Right lung (tissue), 5 donors: Measurements from ENCODE around the gene PAWR. TPM values are rescaled to one million over a fixed set of nuclear protein-coding genes. Genes with fewer than 3 reads are reported as not detected.
"Not testable (repeated sequence)": the region's sequence is repeated elsewhere in the genome, so short reads cannot be mapped to it uniquely, and the experiment has no call there.

Experiments used
- DNase-seq, 2 donors: peaks; one replicate each; pipeline ENCODE4 v3.0.0-alpha.2; 2013
- polyA plus RNA-seq, 5 donors: library from polyadenylated mRNA; unstranded; fragments of 120-200 nt; gene quantifications; one replicate each; pipeline versions ENCODE4 v1.2.1 to v1.2.3, GENCODE V29; 2013; ENCODE audit warnings: inconsistent platforms in 1 of 5, low replicate concordance in 1 of 5; ENCODE audit not compliant: insufficient read length in 5 of 5, insufficient read depth in 1 of 5

Gene PAWR
- polyA plus RNA-seq, 5 donors: 47.2 to 82.3 (median 71.3) TPM

DNA sequence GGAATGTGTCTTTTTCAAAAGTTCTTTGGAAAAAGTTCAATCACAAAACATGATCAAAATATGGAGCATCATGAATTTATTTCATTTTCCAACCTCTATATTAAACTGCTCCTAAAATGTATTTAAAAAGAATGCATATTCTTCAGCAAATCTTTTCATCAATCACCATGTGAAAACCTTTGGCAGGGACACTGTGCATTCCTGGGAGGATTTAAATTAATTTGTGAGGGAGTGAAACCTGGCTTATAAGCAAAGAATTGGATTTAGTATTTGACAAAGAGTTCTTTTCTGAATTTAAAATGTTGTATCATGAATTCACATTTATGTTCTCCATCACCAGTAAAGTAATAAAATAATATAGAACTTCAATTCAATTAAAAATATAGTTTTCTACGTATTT, 38.2 kb downstream of the PAWR start:
- no peak for DNase-seq

DNA sequence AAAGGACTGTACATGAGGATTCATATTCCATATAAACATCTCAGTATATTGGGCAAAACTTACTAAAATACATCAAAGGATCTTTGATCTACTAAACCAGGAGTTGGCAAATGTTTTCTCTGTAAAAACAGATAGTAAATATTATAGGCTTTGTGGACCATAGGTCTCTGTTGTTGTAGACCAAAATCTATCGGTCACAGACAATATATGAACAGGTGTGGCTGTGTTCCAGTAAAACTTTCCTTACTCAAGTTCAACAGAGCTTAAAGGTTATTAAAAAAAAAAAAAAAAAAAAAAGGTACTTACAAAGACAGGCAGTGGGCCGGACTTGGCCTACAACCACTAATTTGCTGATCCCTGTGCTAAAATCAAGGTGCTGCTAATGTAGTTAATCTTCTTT, 40.3 kb downstream of the PAWR start:
- DNase-seq: no peak

DNA sequence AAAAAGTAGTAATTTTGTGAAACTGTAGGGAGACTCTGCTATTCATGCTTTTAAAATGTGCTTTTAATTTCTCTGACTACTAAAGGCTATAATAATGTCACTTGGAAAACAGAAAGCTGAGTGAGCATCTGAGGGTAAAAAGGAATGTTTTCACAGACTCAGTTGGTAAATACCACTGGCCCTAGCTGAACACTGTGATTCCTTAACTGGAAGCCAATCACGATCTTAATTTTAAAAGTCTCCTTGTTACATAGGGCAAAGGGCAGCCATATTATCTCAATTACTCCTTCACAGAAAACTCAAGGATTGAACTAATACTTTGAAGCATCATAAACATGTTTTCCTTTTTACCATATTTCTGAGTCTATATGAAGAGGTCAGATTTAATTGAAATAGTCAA, 41.9 kb downstream of the PAWR start:
- no peak for DNase-seq

DNA sequence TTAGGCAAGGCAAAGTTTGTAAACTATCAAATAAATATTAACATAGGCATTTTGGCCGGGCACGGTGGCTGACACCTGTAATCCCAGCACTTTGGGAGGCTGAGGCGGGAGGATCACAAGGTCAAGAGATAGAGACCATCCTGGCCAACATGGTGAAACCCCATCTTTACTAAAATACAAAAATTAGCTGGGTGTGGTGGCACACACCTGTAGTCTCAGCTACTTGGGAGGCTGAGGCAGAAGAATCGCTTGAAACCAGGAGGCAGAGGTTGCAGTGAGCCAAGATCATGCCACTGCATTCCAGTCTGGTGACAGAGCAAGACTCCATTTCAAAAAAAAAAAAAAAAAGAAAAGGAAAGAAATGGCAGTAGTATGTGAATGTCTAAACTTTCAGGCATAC, 43.9 kb downstream of the PAWR start:
- not testable (repeated sequence) for DNase-seq

DNA sequence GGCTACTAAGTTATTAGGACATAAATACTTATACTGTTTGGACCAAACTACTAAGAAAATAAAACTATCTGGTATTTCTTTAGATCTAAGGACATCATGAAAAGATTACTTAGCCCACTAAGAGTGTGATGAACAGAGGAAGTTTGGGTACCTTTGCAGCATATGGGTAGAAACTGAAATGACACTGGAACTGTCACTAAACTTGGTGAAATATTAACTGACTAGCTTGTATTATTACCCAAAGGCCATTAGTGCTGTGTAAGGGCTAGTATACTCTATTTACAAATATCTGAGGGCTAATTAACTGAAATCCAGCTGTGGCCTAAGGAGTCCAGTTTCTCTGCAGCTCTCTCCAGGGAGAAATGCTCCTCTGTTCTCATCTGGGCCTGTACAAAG, 45.5 kb downstream of the PAWR start:
- DNase-seq: no peak

DNA sequence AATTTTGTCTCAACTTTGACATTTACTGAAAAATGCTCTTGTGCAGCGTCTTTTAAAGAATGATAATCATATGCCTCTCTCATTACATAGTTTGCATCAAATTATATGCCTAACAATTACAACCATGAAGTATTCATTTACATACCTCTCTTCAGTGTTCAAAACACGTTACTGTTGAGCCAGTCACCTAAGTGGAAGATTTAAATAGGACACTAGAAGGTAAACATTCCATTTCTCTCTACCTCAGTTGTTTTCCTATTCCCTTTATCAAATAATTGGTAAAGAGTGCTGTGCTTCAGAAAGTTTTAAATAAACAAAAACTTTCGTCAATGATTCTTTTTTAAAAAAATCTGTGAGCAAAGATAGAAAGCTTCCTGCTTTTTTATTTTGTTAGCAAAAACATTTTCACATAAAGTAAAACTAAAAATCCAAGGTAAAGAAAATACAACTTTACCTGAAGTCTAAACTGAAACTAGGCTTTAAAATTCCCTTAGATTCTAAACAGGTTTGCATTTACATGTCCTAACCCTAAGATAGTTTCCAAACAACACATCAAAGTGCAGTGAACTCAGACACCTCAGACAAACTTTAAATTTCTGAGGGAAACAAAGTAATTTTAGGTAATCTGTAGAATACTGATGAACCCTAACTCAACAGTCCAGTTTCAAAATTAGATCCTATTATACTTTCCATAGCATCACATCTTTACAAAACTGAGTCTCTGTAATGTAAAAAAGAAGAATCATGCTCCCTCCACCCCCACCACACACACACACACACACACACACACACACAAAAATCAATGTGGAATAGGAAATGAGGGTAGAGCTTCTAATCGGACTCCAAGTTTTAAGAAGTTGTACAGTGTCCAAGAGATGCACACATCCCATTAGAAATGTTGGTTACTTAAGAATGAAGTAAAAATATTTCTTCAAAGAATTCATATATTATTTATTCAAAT, 46.2 kb downstream of the PAWR start:
- DNase-seq: no peak

DNA sequence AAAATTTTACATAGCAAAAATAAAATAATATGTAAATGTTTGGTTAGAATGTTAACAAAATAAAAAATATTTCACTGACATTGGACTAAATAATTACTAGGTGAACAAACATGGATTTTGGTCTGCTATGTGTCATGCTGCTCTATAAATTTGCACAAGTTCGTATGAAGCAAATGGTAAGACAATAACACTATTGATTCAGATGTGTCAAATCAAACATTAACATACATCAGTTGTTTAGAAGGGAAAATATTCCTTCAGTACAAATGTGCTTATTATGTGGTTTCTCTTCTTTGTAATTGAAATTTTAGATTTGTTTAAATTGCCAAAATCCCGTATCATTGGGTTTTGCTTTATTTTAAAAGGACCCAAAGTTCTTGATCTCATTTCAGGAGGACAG, 46.9 kb downstream of the PAWR start:
- no peak for DNase-seq

DNA sequence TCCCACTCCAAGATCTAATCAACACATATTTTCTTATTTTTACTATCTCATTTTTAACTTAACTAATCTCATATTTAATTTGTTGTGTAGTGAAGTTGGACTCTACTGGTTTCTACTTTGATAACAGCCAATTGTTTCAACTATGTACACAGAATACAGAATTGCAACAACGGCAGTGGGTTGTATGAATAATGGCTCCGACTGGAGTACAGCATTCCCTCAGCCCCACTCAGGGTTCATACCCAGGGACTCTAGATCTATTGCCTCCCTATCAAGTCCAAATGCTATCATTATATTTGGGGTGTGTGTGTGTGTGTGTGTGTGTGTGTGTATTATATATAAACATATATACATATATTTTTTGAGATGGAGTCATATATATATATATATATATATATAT, 52.3 kb downstream of the PAWR start:
- no peak for DNase-seq

DNA sequence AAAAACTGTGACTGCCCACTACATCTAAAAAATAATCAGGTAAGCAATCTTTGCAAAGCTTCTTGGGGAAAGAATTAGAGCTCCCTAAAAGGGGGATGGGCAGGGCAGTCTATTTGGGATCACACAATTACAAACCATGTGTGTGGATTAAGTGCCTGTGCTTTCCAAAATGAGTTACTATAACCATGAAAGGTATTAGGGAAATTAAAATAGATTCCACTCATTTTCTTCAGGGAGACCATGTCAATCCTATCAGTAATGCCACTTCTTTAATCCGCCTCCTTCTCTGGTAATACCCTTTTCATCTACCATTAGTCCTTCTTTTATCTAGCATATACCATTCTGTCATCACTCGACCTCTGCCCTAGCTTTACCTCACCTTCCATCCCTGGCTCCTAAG, 53.7 kb downstream of the PAWR start:
- no peak for DNase-seq

DNA sequence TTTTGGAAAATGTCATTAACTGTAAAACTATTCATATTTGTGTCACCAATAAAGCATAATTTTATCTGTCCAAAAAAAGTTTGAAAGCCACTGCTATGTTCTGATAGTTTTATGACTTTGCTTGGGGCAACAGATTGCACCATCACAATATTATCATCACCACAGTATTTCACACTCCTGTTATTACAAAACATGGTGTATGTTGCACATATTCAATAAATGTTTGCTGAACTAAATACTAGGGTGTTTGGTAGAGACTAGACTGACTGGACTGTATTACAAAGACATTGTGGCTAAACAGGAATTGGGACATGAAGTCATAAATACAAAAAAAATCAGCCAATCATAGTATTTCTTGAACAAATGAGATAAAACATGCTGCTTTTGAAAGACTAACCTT, 55.1 kb downstream of the PAWR start:
- DNase-seq: no peak

DNA sequence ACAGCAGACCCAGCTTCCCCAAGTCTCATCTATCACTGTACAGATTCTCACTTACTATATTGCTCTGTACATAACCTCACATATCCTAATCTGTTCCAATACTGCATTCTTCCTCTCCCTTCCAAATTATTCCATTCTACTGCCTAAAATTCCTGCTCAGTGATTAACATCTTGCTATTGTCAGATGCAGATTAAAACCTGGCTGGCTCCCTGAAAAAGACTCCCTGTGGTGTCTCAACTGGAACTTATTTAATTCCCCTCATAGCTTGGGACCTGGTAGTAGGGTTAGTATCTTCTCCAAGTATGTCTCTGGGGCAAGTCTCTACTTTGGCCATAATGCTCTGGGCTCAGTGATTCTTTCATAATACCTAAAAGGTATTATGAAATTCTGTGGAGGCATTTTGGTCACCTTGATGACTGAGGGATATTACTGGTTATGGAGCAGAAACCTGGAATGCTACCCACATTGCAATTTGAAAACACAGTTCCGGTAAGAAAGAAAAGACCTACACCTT, 55.8 kb downstream of the PAWR start:
- DNase-seq: no peak

DNA sequence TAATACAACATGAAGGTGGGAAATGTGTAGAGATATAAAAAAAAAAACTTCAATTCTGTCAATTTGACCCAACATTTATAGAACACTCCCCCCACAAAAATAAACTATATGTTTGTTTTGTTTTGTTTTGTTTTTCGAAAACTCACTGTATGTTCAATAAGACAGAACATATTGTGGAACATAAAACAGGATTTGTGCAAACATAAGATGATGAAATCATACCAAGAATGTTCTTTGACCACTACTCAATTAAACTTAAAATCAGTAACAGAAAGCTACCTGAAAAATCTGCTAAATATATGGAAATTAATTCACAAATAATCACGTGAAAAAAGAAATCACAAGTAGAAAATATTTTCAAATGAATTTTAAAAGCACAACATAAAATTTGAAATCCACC, 61.2 kb downstream of the PAWR start:
- no peak for DNase-seq

DNA sequence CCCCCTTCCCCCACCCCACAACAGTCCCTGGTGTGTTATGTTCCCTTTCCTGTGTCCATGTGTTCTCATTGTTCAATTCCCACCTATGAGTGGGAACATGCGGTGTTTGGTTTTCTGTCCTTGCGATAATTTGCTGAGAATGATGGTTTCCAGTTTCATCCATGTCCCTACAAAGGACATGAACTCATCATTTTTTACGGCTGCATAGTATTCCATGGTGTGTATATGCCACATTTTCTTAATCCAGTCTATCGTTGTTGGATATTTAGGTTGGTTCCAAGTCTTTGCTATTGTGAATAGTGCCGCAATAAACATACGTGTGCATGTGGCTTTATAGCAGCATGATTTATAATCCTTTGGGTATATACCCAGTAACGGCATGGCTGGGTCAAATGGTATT, 64.0 kb downstream of the PAWR start:
- not testable (repeated sequence) for DNase-seq

DNA sequence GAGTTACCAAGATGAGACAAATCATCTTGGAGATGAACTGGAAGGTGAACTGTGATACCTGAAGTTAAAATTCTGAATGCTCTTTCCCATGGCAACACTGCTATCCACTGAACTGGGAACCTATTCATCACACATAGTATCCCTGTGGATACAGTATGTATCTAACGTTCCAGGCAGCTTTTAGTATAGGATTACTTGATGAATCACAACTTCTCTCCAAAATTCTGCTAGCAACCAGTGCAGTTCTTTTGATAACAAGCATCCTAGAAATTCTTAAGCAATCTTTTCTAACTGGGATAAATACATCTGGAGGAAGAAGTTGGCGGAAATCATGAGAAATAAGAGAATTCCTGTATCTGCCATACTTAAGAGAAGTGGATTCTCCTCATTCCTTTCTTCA, 66.4 kb downstream of the PAWR start:
- no peak for DNase-seq

DNA sequence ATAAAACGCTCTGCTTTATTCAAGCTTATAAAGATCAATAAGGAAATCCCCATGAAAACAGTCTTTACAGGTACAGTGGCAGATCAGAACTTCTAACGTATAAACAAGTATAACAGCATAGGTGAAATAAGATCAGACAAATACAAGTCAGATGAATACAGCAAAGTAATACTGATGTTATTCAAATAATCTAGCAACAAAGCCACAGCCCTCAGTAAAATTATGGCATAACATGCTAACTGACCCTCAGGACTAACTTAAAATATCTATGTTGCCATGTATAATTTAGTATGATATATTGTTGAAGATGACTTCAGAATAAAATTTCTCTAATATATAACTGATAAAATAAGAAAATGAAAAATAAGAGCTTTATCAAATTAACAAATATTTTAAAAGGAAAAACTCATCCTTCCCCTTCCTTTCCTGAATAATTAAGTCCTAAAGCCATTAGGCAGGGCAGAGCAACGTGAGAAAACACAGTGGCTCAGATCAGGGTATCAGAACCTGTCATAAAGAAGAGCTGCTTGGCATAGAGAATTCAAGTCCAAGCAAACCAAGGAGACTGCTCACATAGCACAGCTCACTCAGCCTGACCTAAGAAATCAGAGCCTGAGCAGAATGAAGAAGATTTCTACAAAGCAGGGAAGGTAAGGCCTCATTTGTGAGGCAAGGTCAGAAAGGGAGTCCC, 70.7 kb downstream of the PAWR start:
- no peak for DNase-seq

DNA sequence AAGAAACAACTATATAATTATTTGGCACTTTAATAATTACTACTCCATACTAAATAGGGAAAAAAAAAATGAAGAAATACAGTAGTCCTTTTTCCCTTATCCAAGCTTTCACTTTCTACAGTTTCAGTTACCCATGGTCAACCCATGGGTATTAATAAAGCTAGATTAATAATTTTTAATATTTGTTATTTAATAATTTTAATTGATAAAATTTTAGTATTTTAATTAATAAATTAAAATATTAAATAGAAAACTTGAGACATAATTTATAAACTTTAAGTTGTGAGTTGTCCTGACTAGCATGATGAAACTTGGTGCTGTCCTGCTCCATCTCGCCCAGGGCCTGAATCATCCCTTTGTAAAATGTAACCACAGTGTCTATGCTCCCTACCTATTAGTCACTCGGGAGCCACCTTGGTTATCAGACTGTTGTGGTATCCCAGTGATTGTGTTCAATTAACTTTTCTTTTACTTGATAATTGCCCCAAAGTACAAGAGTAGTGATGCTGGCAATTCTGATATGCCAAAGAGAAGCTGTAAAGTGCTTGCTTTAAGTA, 71.8 kb downstream of the PAWR start:
- no peak for DNase-seq

DNA sequence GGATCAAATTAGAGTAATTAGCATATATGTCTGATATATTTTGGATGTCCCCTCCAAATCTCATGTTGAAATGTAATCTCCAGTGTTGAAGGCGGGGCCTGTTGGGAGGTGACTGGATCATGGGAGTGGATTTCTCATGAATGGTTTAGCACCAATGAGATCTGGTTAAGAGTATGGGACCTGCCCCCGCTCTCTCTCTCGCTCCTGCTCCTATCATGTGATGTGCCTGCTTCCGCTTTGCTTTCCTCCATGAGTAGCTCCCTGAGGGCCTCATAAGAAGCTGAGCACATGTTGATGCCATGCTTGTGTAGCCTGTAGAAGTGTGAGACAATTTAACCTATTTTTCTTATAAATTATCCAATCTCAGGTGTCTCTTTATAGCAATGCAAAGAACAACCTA, 73.1 kb downstream of the PAWR start:
- DNase-seq: no peak

DNA sequence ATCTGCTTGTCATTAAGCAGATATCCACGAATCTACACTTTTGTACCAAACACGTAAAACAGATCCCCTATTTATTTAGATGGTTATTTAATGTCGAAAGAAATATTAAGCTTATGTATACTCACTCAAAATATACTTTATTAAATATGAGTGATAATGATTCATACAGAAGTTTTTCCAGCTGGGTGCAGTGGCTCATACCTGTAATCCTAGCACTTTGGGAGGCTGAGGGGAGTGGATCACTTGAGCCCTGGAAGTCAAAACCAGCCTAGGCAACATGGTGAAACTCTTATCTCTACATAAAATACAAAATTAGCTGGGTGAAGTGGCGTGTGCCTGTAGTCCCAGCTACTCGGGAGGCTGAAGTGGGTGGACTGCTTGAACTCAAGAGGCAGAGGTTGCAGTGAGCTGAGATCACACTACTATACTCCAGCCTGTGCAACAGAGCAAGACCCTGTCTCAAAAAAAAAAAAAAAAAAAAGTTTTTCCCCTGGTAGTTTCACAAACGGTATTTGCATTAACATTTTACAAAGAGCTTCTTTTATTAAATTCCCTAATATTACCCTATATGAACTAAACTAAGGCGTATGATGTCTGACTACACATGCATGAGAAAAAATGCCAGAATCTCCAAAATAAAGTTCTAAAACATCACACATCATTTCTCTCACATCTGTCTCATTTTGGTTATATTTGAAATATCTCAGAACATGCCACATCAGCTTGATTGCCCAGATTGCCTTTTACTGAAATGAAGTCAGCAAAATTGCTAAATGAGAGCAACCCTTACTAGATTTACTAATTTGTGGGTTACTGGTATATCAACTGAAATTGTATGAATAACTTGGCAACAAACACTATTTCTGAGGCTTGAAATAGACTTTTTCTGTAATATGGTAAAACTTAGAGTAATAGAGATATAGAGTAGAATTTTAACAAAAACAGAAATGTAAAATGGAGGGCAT, 74.9 kb downstream of the PAWR start:
- DNase-seq: no peak

DNA sequence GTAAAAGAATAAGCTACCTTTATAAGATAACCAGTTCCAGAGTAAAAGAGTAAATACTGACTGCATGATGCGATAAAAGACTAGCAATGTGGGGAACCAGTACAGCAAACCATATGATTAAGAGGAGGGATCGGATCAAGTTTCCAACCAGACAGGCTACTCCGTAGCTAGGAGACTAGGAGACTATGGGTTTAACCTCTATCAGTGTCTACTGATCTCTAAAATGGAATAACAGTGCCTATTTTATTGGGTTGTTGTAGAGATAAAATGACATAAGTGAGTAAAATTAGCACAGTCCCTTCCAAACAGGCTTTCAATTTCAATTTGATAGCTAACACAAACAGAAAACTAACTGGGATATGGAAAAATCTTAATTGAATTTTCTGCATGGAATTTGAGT, 76.0 kb downstream of the PAWR start:
- no peak for DNase-seq

DNA sequence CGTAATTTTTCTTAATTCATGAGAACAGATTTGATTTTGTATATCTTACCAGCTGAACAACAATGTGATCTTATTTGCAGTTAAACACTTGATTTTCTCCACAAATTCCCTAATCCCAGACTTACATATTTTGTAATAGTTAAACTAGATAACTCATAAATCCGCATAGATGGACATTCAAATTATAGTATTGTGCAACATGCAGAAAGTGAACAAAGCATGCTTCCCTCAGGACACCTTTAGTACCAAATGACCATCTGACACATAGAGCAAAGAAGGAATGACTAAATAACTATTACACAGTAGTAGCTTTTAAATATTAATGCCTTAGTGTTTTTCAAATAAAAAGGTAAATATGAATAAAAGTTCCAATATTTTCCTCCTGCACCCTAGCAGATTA, 88.9 kb downstream of the PAWR start:
- no peak for DNase-seq

DNA sequence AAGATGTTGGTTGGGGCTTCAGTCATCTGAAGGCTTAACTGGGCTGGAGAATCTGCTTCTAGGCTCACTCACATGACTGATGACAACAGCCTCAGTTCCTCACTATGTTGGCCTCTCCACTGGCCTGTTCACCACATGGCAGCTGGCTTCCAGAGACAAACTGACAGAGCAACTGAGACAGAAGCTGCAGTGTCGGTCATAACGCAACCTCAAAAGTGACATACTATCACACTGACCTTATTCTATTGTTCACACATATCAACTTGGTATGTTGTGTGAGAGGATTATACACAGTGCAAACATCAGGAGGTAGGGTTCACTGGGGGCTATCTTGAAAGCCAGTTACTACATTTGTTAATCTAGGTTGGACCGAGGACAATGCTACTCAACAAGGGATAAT, 92.9 kb downstream of the PAWR start:
- no peak for DNase-seq
